ENCODE data around the gene RAB9A.
A peak's percentile ranks its signal among the peaks of the same experiment; 100 is the strongest.

RAB9A gene

GRCh38 chrX:13685126-13685763, 3.7 kb upstream of the RAB9A start:
- CTCF ChIA-PET = no interaction called here
- Mint-ChIP-seq H3K27ac (no peak overlapping the region), H3K9me3 (no peaks in the 10 kb centered on the region), H3K36me3 (no peaks in the 10 kb centered on the region), H3K27me3 (no peaks in the 10 kb centered on the region), H3K4me1 (peaks cover 18% of the 10 kb centered on the region), H3K4me3 (no peak overlapping the region)
- no peak for DNase-seq

DNA sequence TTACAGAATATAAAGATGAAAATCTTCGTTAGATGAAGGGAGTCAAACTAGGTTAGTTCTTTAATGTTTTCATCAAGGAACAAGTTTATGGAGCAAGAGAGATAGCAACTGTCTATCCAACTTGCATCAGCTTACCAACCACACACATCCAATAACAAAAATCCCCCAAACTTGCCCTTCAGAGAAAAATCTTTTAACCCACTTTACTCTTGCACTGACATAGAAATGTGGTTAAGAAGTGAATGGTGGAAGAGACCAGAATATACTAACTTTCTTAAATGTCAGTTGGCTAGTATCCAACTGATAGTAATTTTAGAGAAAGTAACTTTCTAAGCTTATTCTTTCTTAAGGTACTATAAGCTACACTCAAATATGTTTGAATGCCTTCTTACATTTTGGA, 1.7 kb upstream of the RAB9A start:
- no peak overlapping the region for H3K27ac Mint-ChIP-seq
- no peaks in the 10 kb centered on the region for H3K27me3 Mint-ChIP-seq
- no peak overlapping the region for H3K4me3 Mint-ChIP-seq
- H3K4me1 Mint-ChIP-seq = peaks cover 29% of the 10 kb centered on the region
- H3K9me3 Mint-ChIP-seq = no peaks in the 10 kb centered on the region
- peaks cover 3% of the 10 kb centered on the region for H3K36me3 Mint-ChIP-seq
- no peak for DNase-seq
- CTCF ChIA-PET = interaction anchor here (1.0 to 1.3 kb wide), 2 partner anchors 28 to 180 kb away, joined by 3 read pairs; no protein-coding TSS in a partner anchor

- peaks cover 42% of the 10 kb centered on the region for H3K4me1 Mint-ChIP-seq
- CTCF ChIA-PET = interaction anchor here (1.0 to 1.5 kb wide), 4 partner anchors 19 to 181 kb away, joined by 3 to 5 read pairs (median 3); no protein-coding TSS in a partner anchor
- peak overlapping the region; percentile 88 for H3K27ac Mint-ChIP-seq
- no peaks in the 10 kb centered on the region for H3K27me3 Mint-ChIP-seq
- peaks cover 4% of the 10 kb centered on the region for H3K36me3 Mint-ChIP-seq
- DNase-seq = no peak
- no peaks in the 10 kb centered on the region for H3K9me3 Mint-ChIP-seq
- H3K4me3 Mint-ChIP-seq = peak overlapping the region; percentile 86
Observed at GRCh38 chrX:13688384-13688957, 457 bp upstream of the RAB9A start.

- DNase-seq = no peak
- Mint-ChIP-seq H3K27me3 (no peaks in the 10 kb centered on the region), H3K36me3 (peaks cover 4% of the 10 kb centered on the region), H3K4me1 (peaks cover 54% of the 10 kb centered on the region), H3K4me3 (peak overlapping the region; percentile 86), H3K9me3 (no peaks in the 10 kb centered on the region), H3K27ac (peak overlapping the region; percentile 88)
- CTCF ChIA-PET = interaction anchor here (1.5 kb wide), 1 partner anchor 20 kb away, joined by 5 read pairs; no protein-coding TSS in a partner anchor
Observed at GRCh38 chrX:13689741-13690211, 848 bp downstream of the RAB9A start.

- no peak overlapping the region for H3K4me3 Mint-ChIP-seq
- DNase-seq = peak; percentile 22
- peaks cover 60% of the 10 kb centered on the region for H3K4me1 Mint-ChIP-seq
- CTCF ChIA-PET = no interaction called here
- H3K9me3 Mint-ChIP-seq = no peaks in the 10 kb centered on the region
- H3K27ac Mint-ChIP-seq = no peak overlapping the region
- no peaks in the 10 kb centered on the region for H3K27me3 Mint-ChIP-seq
- peaks cover 4% of the 10 kb centered on the region for H3K36me3 Mint-ChIP-seq
Observed at GRCh38 chrX:13690836-13691235, 1.9 kb downstream of the RAB9A start.

DNA sequence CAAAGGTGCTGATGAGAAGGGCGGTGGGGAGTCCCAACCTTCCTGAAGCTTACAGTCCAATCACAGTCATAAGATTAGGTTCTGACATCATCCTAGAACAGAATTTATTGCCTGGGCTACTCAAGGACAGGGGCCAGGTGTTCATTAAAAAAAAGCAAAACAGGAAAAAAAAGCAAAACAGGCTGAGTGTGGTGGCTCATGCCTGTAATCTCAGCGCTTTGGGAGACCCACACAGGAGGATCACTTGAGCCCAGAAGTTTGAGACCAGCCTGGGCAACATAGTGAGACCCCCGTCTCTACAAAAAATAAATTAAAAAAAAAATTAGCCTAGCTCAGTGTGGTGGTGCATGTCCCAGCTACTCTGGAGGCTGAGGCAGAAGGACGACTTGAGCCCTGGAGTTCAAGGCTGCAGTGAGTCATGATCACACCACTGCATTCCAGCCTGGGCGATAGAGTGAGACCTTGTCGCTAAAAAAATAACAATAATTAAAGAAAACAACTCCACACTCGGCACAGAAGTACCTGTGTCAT, 3.0 kb downstream of the RAB9A start:
- Mint-ChIP-seq H3K9me3 (no peaks in the 10 kb centered on the region), H3K4me1 (peaks cover 60% of the 10 kb centered on the region), H3K27me3 (no peaks in the 10 kb centered on the region), H3K36me3 (peaks cover 4% of the 10 kb centered on the region), H3K4me3 (no peak overlapping the region), H3K27ac (no peak overlapping the region)
- CTCF ChIA-PET = no interaction called here
- DNase-seq = no peak

DNA sequence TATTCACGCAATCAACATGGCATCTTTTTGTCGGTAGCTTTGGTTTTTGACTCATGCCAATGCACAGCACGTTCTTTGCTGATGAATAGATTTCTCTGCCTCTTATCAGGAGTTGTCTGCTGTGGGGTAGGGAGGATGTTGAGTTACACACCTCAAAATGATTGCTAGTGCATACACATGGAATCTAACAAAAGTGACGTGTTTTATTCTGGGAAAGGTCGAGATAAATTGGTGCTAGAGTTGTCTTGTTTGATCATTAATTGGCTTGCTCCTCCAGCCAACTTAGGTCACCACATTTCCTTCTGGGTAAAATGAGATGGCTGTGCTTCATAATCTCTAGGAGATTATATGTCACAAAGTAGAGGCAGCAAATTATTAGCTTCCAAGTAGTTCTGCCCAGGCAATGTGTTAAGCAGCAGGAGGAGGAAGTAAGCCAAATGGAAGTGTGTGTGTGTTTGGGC, 3.9 kb downstream of the RAB9A start:
- peaks cover 56% of the 10 kb centered on the region for H3K4me1 Mint-ChIP-seq
- DNase-seq = no peak
- H3K36me3 Mint-ChIP-seq = peaks cover 8% of the 10 kb centered on the region
- peak overlapping the region; percentile 35 for H3K27ac Mint-ChIP-seq
- H3K9me3 Mint-ChIP-seq = no peaks in the 10 kb centered on the region
- CTCF ChIA-PET = no interaction called here
- no peaks in the 10 kb centered on the region for H3K27me3 Mint-ChIP-seq
- no peak overlapping the region for H3K4me3 Mint-ChIP-seq

DNA sequence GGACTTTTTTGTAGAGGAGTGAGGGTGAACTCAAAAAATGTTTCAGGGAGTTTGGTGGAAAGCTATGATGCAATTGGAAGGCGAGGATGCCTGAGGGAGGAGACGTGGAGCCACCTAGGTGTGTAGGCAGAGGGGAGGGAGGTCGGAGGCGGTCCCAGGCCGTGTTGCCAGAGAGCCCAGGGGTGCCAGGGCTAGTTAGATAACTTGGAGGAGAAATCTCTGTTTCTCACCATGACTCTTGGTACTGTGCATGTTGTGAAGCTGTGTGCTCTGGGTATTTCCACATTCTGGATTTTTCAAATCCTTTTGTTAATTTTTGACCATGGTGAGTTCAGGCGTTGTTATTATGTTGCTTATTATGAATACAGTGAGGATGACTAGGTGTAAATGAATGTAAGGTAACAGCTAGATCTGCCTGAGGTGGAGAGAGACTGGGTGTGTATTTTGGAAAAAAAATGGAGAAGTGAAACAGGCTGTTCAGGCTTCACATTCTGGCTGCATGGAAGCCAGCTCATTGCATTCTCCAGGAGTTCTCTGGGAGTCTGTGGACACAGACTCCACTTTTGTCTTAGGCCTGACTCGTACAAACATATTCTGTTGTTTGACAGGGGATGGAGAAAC, 4.5 kb downstream of the RAB9A start:
- H3K27me3 Mint-ChIP-seq = no peaks in the 10 kb centered on the region
- peaks cover 8% of the 10 kb centered on the region for H3K36me3 Mint-ChIP-seq
- H3K27ac Mint-ChIP-seq = no peak overlapping the region
- peaks cover 50% of the 10 kb centered on the region for H3K4me1 Mint-ChIP-seq
- no peak overlapping the region for H3K4me3 Mint-ChIP-seq
- CTCF ChIA-PET = no interaction called here
- H3K9me3 Mint-ChIP-seq = no peaks in the 10 kb centered on the region
- no peak for DNase-seq

DNA sequence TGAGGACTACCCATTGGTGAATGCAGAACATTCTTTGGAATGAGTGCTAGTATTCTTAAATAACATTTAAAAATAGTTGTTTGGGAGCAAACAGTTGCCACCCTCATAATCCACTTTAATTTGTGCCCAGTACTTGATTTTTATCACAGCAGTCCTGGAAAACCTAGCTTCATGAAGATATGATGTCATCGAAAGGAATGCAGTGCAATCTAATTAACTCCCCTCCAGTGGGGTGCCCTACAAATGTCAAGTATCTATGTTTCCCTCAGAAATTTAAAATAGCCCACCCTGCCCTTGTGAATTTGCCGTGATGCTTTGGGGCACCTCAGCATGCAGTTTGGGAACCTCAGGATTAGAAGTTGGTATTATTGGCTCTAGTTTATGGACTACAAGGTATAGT, 5.4 kb downstream of the RAB9A start:
- peaks cover 48% of the 10 kb centered on the region for H3K4me1 Mint-ChIP-seq

DNA sequence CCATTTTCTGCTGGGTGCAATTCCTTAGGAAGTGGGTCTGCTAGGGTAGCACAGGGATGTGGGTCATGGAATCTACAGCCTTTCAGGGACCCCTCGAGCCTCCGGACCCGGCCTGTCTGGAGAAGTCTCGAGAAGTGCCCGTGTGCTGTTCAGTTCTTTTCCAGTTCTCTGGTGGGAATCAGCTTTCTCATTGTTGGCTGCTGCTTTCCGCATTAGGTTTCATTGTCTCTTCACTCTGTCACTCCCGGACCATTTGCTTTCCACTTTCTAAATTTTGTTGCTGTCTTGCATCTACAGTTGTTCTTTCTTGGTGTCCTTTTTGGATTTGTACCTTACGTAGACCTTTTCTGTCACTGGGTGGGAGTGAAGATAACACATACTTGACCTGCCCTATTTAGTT, 6.1 kb downstream of the RAB9A start:
- peaks cover 8% of the 10 kb centered on the region for H3K36me3 Mint-ChIP-seq
- H3K27me3 Mint-ChIP-seq = no peaks in the 10 kb centered on the region
- CTCF ChIA-PET = no interaction called here
- no peak overlapping the region for H3K4me3 Mint-ChIP-seq
- DNase-seq = no peak
- peaks cover 46% of the 10 kb centered on the region for H3K4me1 Mint-ChIP-seq
- no peak overlapping the region for H3K27ac Mint-ChIP-seq
- no peaks in the 10 kb centered on the region for H3K9me3 Mint-ChIP-seq

More for the DNA sequence above, 5.4 kb downstream of the RAB9A start:
- Mint-ChIP-seq H3K27me3 (no peaks in the 10 kb centered on the region), H3K9me3 (no peaks in the 10 kb centered on the region), H3K4me3 (no peak overlapping the region), H3K36me3 (peaks cover 8% of the 10 kb centered on the region), H3K27ac (no peak overlapping the region)
- DNase-seq = no peak
- CTCF ChIA-PET = no interaction called here

DNA sequence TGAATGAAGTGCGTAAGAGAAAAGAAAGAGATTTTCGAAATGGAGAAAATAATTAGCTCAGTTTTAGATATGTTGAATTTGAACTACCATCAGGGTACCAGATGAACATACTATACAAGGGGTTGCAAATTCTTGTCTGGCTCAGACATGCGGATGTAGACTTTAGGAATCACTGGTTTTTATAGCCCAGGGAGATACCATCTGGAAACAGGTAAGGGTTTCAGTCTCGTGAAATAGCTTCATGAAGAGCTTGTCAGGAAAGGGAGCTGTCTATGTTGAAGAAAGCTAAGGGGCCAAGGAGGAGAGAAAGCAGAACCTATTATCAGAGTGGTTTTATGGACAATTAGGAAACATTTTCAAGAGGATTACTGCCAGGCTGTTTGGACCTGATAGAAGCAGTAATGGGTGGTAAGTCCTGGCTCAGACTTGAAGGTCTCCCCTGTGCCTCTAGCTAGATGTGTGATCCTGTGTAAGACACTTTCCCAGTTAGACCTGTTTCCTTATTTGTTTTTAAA, 6.7 kb downstream of the RAB9A start:
- Mint-ChIP-seq H3K36me3 (peaks cover 6% of the 10 kb centered on the region), H3K9me3 (no peaks in the 10 kb centered on the region), H3K27me3 (no peaks in the 10 kb centered on the region), H3K4me3 (no peak overlapping the region), H3K27ac (no peak overlapping the region), H3K4me1 (peaks cover 41% of the 10 kb centered on the region)
- CTCF ChIA-PET = no interaction called here
- no peak for DNase-seq

DNA sequence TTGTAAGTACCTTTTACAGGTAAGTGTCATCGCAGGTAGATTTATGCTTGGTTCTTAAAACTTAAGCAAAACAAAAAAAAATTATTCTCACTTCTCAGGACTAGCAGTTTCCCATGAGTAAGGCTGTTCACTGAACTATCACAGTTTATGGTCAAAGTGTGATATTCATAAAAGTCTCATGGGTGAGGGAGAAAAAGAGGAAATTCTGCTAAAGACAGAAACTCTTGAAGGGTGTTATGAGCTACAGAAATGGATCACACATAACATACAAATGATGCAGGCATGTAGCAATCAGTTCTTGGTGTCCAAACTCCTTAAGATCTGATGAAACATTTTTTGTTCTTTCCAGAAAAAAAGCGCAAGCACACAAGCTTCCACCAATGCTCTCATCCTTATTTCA, 8.5 kb downstream of the RAB9A start:
- CTCF ChIA-PET = interaction anchor here (0.6 kb wide), 1 partner anchor 226 kb away, joined by 3 read pairs; no protein-coding TSS in a partner anchor
- no peak overlapping the region for H3K4me3 Mint-ChIP-seq

GRCh38 chrX:13697976-13698375, 9.0 kb downstream of the RAB9A start:
- no peak overlapping the region for H3K4me3 Mint-ChIP-seq
- peaks cover 34% of the 10 kb centered on the region for H3K4me1 Mint-ChIP-seq
- no peaks in the 10 kb centered on the region for H3K9me3 Mint-ChIP-seq
- H3K27me3 Mint-ChIP-seq = no peaks in the 10 kb centered on the region
- H3K27ac Mint-ChIP-seq = no peak overlapping the region
- CTCF ChIA-PET = interaction anchor here (0.6 kb wide), 1 partner anchor 48 kb away, joined by 3 read pairs; no protein-coding TSS in a partner anchor
- peaks cover 7% of the 10 kb centered on the region for H3K36me3 Mint-ChIP-seq
- no peak for DNase-seq

More for the DNA sequence above, 8.5 kb downstream of the RAB9A start:
- no peak for DNase-seq
- no peaks in the 10 kb centered on the region for H3K9me3 Mint-ChIP-seq
- H3K27ac Mint-ChIP-seq = no peak overlapping the region
- no peaks in the 10 kb centered on the region for H3K27me3 Mint-ChIP-seq
- peaks cover 39% of the 10 kb centered on the region for H3K4me1 Mint-ChIP-seq
- peaks cover 8% of the 10 kb centered on the region for H3K36me3 Mint-ChIP-seq

DNA sequence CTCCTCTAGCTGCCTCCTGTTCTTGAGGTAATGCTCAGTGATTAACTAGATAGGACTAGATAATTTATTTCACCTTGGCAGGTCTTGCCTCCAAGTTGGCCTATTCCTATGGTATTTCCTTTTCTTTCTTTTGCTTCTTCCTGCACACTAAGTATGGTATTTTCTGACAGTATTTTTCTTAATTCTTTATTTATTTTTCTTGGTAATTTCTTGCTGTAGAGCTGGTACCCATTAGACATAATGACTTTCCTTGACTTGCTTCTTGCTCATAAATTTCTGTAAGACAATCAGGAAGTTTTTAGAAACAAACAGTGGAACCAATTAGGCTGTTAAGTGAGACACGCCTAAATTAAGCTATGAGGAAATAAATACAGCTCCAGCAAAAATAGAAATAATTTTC, 9.5 kb downstream of the RAB9A start:
- no peak for DNase-seq
- H3K4me3 Mint-ChIP-seq = no peak overlapping the region
- no peaks in the 10 kb centered on the region for H3K27me3 Mint-ChIP-seq
- H3K36me3 Mint-ChIP-seq = peaks cover 7% of the 10 kb centered on the region
- CTCF ChIA-PET = interaction anchor here (0.6 kb wide), 1 partner anchor 48 kb away, joined by 3 read pairs; no protein-coding TSS in a partner anchor
- no peak overlapping the region for H3K27ac Mint-ChIP-seq
- peaks cover 29% of the 10 kb centered on the region for H3K4me1 Mint-ChIP-seq
- H3K9me3 Mint-ChIP-seq = no peaks in the 10 kb centered on the region
